WI38 (cell line): Measurements from ENCODE around the gene CTNNB1.

Experiments
- H3K4me3 ChIP-seq: 2 replicates; pipeline ENCODE4 v1.5.1; 2011; ENCODE audit warnings: low read depth, mild to moderate bottlenecking, control low read depth, low read length
- TF ChIP-seq, protein P1 (sequence below): IDR thresholded peaks from 2 replicates; pipeline ENCODE4 v1.5.1; 2012; ENCODE audit warnings: low read depth, mild to moderate bottlenecking, control low read depth, low read length

Gene CTNNB1

DNA sequence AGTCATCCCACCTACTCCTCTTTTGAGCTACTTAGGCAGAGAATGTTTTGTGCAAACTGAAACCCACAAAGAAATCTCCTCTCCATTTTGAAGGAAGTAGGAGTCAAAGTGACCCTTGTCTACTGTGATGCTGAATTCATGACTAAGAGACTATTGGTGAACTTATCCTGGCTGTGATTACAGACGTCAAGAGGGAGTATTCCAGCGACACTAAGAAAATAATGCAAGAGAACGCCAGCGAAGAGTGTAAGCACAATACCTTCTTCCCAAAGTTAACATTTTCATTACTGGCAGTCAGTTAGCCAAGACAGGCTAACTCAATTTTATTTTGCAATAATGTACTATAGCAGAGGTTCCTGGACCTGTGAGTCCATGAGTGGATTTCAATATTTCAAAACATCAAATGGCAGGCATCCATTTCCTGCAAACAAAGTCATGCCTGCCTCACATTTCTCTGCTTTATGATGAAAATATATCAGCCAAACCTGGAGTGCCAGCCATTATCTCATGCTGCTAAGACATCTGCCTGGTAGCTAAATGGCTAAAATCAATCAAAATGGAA, 59.0 kb downstream of the CTNNB1 start:
- no peak overlapping the region for H3K4me3 ChIP-seq
- TF ChIP-seq, protein P1, sequence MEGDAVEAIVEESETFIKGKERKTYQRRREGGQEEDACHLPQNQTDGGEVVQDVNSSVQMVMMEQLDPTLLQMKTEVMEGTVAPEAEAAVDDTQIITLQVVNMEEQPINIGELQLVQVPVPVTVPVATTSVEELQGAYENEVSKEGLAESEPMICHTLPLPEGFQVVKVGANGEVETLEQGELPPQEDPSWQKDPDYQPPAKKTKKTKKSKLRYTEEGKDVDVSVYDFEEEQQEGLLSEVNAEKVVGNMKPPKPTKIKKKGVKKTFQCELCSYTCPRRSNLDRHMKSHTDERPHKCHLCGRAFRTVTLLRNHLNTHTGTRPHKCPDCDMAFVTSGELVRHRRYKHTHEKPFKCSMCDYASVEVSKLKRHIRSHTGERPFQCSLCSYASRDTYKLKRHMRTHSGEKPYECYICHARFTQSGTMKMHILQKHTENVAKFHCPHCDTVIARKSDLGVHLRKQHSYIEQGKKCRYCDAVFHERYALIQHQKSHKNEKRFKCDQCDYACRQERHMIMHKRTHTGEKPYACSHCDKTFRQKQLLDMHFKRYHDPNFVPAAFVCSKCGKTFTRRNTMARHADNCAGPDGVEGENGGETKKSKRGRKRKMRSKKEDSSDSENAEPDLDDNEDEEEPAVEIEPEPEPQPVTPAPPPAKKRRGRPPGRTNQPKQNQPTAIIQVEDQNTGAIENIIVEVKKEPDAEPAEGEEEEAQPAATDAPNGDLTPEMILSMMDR = no peak

DNA sequence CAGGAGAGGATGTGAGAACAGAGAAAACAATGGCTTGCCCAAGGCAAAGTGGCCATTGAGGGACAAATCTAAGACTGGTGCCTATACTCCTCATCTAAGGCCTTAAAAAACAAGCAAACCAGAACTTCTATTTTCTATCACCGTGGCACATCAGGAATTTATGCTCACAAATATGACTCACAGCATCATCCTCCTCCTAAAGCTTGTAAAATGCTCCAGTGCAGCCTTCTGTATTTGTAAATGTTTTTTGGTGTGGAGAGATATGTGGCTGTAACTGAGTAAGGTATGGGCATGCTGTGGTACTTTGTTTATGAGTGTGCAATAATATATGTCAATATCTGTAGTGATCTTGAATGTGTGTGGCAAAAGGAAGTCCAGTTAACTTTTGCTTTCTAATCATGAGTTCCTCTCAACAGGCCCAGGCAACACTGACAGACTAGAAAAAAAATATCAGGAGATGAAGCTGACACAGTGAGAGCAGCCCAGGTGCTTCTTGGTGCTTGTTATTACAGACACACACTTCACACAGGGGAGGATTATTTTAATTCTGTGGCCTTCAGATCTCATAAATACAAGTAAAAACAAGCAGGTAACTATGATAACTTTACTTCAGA, 60.3 kb downstream of the CTNNB1 start:
- TF ChIP-seq, protein P1 = no peak
- H3K4me3 ChIP-seq = no peak overlapping the region

DNA sequence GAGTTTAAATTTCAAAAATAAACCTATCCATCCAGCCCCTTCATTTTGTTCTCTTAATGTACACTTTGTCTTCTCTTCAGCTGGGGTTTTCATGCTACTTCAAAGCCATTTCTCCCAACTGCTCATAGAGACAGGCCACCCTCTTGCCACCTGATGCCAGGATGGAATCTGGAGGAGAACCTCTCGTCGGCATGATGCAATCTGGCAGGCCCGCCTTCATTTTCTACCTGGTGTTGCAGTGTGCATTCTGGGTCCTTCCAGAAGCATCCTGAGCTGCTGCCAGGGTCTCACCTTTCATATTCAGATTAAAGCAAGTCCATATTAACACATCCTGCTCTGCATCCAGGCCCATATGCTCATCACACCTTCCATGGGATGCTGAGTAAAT, 60.8 kb downstream of the CTNNB1 start:
- TF ChIP-seq, protein P1 = no peak
- H3K4me3 ChIP-seq = no peak overlapping the region

DNA sequence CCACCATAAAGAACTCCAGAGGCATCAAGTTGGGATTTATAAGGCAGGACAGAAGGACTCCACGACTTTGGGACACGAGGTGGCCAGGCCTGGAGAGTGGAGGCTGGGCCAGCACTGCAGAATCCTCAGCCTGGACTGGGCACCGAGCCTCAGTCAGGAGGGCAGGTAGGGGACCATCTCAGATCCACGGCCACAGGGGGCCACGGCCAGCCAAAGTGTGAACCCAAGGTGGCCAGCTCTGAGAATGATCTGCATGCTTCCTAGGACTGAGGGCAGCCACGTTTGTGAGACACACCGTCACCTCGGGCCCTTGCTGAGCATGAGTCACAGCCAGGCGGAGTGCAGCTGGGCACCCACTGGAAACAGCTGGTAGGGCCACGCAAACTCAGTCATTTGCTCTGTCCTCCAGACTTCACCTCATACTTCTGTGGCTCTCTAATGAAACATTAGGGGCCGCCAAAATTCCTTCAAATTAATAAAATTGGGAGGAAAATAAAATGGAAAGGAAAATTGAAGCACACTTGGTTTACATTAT, 65.8 kb downstream of the CTNNB1 start:
- no peak overlapping the region for H3K4me3 ChIP-seq
- TF ChIP-seq, protein P1 = no peak

DNA sequence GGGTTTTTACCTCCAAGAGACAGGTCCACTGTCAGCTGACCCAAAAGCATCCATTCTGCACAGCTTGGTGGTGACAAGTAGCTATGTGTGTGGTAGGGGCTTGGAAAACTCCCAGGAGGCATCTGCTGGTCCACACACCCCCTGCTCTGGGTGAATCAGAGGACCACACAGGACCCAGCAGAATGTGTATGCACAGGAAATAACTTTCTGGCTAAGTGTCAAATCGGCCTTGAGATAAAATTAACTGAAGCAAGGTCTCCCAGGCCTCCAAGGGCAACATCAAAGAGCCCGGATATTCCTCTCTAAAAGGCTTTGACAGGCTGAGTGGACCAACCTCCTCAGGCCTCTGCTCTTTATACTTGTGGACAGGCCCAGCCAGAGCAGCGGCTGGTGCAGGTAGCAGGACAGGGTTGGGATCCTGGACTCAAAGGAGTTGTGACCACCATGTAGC, 66.5 kb downstream of the CTNNB1 start:
- H3K4me3 ChIP-seq = no peak overlapping the region
- TF ChIP-seq, protein P1 = no peak

DNA sequence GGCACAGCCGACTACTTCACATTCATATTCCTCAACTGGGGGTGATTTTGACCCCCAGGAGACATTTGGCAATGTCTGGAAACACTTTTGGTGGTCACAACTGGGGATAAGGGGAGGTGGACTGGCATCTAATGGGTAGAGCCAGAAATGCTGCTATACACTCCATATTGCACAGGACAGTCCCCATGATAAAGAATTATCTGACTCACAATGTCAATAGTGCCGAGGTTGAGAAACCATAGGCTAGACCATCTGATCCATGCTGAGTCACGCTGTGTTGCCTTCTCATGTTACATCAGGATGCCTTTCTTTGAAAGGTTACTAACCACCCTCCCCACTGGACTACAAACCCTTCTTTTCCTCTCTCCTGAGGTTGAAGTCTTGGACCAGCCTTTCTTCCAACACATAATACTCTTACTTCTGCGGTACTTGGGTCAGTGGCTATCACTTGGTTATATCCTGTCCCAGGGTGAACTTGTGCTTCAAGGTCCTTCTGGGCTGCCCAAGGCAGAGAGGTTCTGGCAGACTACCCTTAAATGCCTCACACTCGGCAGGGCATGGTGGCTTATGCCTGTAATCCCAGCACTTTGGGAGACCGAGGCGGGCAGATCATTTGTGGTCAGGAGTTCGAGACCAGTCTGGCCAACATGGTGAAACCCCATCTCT, 68.8 kb downstream of the CTNNB1 start:
- TF ChIP-seq, protein P1 = no peak
- H3K4me3 ChIP-seq = no peak overlapping the region

DNA sequence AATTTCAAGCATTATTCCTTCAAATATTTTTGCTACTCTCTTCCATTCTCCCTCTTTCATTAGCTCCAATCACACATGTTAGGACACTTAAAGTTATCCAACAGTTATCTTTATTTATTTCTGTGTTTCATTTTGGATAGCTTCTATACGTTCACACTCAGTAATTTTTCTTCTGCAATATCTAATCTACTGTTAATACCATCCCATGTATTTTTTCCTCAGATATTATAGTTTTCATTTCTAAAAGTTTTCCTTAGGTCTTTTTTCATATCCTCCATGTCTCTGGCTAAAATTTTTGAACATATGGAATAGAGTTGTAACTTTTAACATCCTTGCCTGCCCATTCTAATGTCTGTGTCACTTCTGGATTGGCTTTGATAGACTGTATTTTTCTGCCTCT, 73.4 kb downstream of the CTNNB1 start:
- TF ChIP-seq, protein P1 = no peak
- no peak overlapping the region for H3K4me3 ChIP-seq
